ENCODE results near the gene CFHR4. TPM values are rescaled to one million over a fixed set of nuclear protein-coding genes. Genes with fewer than 3 reads are reported as not detected.

The CFHR4 gene
- total RNA-seq, 1 donor from 2014 or later = 0.87 TPM

DNA sequence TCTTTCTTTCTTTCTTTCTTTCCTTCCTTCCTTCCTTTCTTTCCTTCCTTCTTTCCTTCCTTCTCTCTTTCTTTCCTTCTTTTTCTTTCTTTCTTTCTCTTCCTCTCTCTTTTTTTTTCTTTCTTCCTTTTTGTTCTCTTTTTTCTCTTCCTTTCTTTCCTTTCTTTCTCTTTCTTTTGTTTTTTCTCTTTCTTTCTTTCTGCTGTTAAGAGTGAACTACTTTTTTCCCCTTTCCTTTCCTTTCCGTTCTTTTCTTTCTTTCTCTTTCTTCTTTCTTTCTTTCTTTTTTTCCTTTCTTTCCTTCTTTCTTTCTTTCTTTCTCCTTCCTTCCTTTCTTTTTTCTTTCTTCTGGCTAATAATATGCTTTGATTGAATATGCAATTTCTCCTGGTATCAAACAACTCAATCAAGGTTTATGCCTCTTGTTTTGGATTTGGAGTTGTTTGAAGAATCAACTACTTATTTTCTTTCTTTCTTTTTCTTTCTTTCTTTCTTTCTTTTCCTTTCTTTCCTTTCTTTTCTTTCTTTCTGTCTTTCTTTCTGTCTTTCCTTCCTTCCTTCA lies 27.4 kb upstream of the CFHR4 start:
- Mint-ChIP-seq H3K4me1 (ENCODE audit: unreplicated experiment) (no peaks in the 10 kb centered on the region), H3K4me3 (ENCODE audit: unreplicated experiment) (no peak overlapping the region), H3K36me3 (ENCODE audit: low read depth, unreplicated experiment) (no peaks in the 10 kb centered on the region), H3K27me3 (ENCODE audit: unreplicated experiment) (peaks cover 1% of the 10 kb centered on the region), H3K9me3 (ENCODE audit: unreplicated experiment) (no peaks in the 10 kb centered on the region), H3K27ac (ENCODE audit: unreplicated experiment) (no peak overlapping the region)
- no peak for DNase-seq (ENCODE audit: low spot score)
- TF ChIP-seq CTCF (IDR thresholded peaks at IDR 0.05; ENCODE audit: unreplicated experiment) = no peak

DNA sequence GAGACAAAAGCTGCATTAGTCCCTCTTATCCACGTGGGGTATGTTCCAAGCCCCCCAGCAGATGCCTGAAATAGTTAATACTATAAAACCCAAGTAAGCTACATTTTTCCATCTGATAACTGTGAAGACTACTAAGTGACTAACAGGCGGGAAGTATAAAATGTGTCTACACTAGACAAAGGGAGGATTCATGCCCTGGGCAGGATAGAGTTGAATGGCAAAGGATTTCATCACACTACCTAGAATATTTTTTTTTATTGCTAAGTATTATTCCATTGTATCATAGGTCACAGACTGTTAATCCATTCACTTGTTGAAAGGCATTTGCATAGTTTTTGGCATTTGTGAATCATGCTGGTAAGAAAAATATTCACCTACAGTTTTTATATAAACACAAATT lies 26.4 kb upstream of the CFHR4 start:
- DNase-seq (ENCODE audit: low spot score) = no peak
- H3K27me3 Mint-ChIP-seq (ENCODE audit: unreplicated experiment) = peaks cover 1% of the 10 kb centered on the region
- TF ChIP-seq CTCF (IDR thresholded peaks at IDR 0.05; ENCODE audit: unreplicated experiment) = no peak
- no peaks in the 10 kb centered on the region for H3K9me3 Mint-ChIP-seq (ENCODE audit: unreplicated experiment)
- H3K27ac Mint-ChIP-seq (ENCODE audit: unreplicated experiment) = no peak overlapping the region
- H3K4me3 Mint-ChIP-seq (ENCODE audit: unreplicated experiment) = no peak overlapping the region
- no peaks in the 10 kb centered on the region for H3K36me3 Mint-ChIP-seq (ENCODE audit: low read depth, unreplicated experiment)
- no peaks in the 10 kb centered on the region for H3K4me1 Mint-ChIP-seq (ENCODE audit: unreplicated experiment)

DNA sequence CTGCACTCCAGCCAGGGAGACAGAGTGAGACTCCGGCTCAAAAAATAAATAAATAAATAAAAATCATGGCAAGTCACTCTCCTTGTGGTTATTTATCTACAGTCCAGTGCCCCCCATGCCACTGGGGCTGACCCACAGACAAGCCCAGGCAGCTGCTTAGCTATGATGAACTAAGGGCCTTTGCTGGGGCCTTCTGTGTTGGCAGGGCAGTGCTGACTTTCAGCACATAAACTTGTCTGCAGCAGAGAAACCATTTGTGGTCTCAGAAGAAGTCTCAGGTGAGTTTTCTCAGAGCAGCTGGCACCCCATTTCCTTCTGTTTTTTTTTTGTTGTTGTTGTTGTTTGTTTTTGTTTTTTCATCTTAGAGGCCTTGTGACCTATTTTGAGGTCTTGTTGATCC lies 20.9 kb upstream of the CFHR4 start:
- Mint-ChIP-seq H3K9me3 (ENCODE audit: unreplicated experiment) (no peaks in the 10 kb centered on the region), H3K4me3 (ENCODE audit: unreplicated experiment) (no peak overlapping the region), H3K27ac (ENCODE audit: unreplicated experiment) (no peak overlapping the region), H3K4me1 (ENCODE audit: unreplicated experiment) (no peaks in the 10 kb centered on the region), H3K36me3 (ENCODE audit: low read depth, unreplicated experiment) (no peaks in the 10 kb centered on the region), H3K27me3 (ENCODE audit: unreplicated experiment) (peaks cover 2% of the 10 kb centered on the region)
- DNase-seq (ENCODE audit: low spot score) = no peak
- no peak for TF ChIP-seq CTCF (IDR thresholded peaks at IDR 0.05; ENCODE audit: unreplicated experiment)

- Mint-ChIP-seq H3K4me1 (ENCODE audit: unreplicated experiment) (peaks cover 3% of the 10 kb centered on the region), H3K27ac (ENCODE audit: unreplicated experiment) (no peak overlapping the region), H3K27me3 (ENCODE audit: unreplicated experiment) (peaks cover 1% of the 10 kb centered on the region), H3K36me3 (ENCODE audit: low read depth, unreplicated experiment) (no peaks in the 10 kb centered on the region), H3K9me3 (ENCODE audit: unreplicated experiment) (no peaks in the 10 kb centered on the region), H3K4me3 (ENCODE audit: unreplicated experiment) (no peak overlapping the region)
- no peak for TF ChIP-seq CTCF (IDR thresholded peaks at IDR 0.05; ENCODE audit: unreplicated experiment)
- no peak for DNase-seq (ENCODE audit: low spot score)
Observed at GRCh38 chr1:196873385-196873784, 14.5 kb upstream of the CFHR4 start.

GRCh38 chr1:196875935-196876334 lies 11.9 kb upstream of the CFHR4 start:
- no peak for TF ChIP-seq CTCF (IDR thresholded peaks at IDR 0.05; ENCODE audit: unreplicated experiment)
- Mint-ChIP-seq H3K27ac (ENCODE audit: unreplicated experiment) (no peak overlapping the region), H3K4me3 (ENCODE audit: unreplicated experiment) (no peak overlapping the region), H3K4me1 (ENCODE audit: unreplicated experiment) (peaks cover 3% of the 10 kb centered on the region), H3K9me3 (ENCODE audit: unreplicated experiment) (no peaks in the 10 kb centered on the region), H3K36me3 (ENCODE audit: low read depth, unreplicated experiment) (no peaks in the 10 kb centered on the region), H3K27me3 (ENCODE audit: unreplicated experiment) (no peaks in the 10 kb centered on the region)
- no peak for DNase-seq (ENCODE audit: low spot score)

Measured in endothelial cell (in vitro differentiated cells).